Activated CD4-positive, alpha-beta T cell treated with anti-CD3 and anti-CD28 coated beads, Interleukin-2, amount 10 ng/mL, durations not matched to agents 7 days and 5 days (primary cell): Measurements from ENCODE around the gene CD180. TPM values are rescaled to one million over a fixed set of nuclear protein-coding genes. Genes with fewer than 3 reads are reported as not detected.

Experiments used
- CTCF ChIA-PET: fragments of 350-600 bp; sonication (Branson Sonifier 250); formaldehyde crosslinking; loops from one replicate; lab custom pipeline; 2021; ENCODE audit warnings: antibody characterized with exemption; lab: Charles Lee
- POLR2A ChIA-PET: fragments of 350-600 bp; sonication (Branson Sonifier 250); formaldehyde crosslinking; loops from one replicate; lab custom pipeline; 2021; ENCODE audit warnings: antibody characterized with exemption; lab: Charles Lee
- DNase-seq: peaks from one replicate; pipeline ENCODE4 v3.0.0-alpha.2; 2020
- H3K27ac Mint-ChIP-seq: one replicate; pipeline ENCODE4 v1.8.0; 2021; ENCODE audit warnings: mild to moderate bottlenecking, moderate library complexity, mixed read lengths
- H3K27me3 Mint-ChIP-seq: one replicate; pipeline ENCODE4 v1.8.0; 2021; ENCODE audit warnings: mixed read lengths
- H3K36me3 Mint-ChIP-seq: one replicate; pipeline ENCODE4 v1.8.0; 2021; ENCODE audit warnings: low read depth, mixed read lengths
- H3K4me1 Mint-ChIP-seq: one replicate; pipeline ENCODE4 v1.8.0; 2021; ENCODE audit warnings: mixed read lengths
- H3K4me3 Mint-ChIP-seq: one replicate; pipeline ENCODE4 v1.8.0; 2021; ENCODE audit warnings: mild to moderate bottlenecking, moderate library complexity, mixed read lengths
- H3K9me3 Mint-ChIP-seq: one replicate; pipeline ENCODE4 v1.8.0; 2021; ENCODE audit warnings: mixed read lengths
- total RNA-seq, 2 experiments: library from RNA; stranded (reverse); gene quantifications; one replicate each; pipeline ENCODE4 v1.2.3, GENCODE V29; 2021

CD180 gene
- total RNA-seq, 2 experiments from 2014 or later = 0.17 TPM

DNA sequence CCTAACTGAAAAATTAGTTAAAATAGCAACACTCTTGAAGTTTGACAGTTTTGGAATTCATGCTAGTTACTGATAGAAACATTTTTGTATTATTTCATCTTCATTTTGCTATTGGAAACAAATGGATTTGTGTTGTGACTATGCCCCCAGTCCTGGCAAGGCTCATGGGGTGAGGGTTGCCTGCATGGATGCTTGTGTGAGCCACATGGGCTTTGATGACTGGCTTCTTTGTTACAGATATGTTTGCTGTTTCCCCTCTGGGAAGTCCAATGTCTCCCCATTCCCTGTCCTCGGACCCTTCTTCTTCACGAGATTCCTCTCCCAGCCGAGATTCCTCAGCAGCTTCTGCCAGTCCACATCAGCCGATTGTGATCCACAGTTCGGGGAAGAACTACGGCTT is 44.2 kb downstream of the CD180 start:
- ChIA-PET CTCF (interaction anchor here (0.8 to 1.2 kb wide), 2 partner anchors 57 to 115 kb away, joined by 3 read pairs; no protein-coding TSS in a partner anchor), POLR2A (no interaction called here)
- Mint-ChIP-seq H3K27ac (no peak overlapping the region), H3K9me3 (no peaks in the 10 kb centered on the region), H3K36me3 (peaks cover 43% of the 10 kb centered on the region), H3K4me3 (no peak overlapping the region), H3K4me1 (peaks cover 19% of the 10 kb centered on the region), H3K27me3 (no peaks in the 10 kb centered on the region)
- no peak for DNase-seq

GRCh38 chr5:67149951-67150523 is 46.6 kb downstream of the CD180 start:
- H3K27me3 Mint-ChIP-seq = no peaks in the 10 kb centered on the region
- POLR2A ChIA-PET = no interaction called here

GRCh38 chr5:67149057-67149950 is 47.3 kb downstream of the CD180 start:
- peaks cover 6% of the 10 kb centered on the region for H3K4me1 Mint-ChIP-seq

More at GRCh38 chr5:67149951-67150523, 46.6 kb downstream of the CD180 start:
- Mint-ChIP-seq H3K4me1 (peaks cover 6% of the 10 kb centered on the region), H3K36me3 (peaks cover 47% of the 10 kb centered on the region), H3K4me3 (no peak overlapping the region), H3K27ac (no peak overlapping the region), H3K9me3 (no peaks in the 10 kb centered on the region)
- no peak for DNase-seq
- CTCF ChIA-PET = interaction anchor here (1.0 to 1.1 kb wide), 2 partner anchors 15 to 343 kb away, joined by 3 read pairs; no protein-coding TSS in a partner anchor

DNA sequence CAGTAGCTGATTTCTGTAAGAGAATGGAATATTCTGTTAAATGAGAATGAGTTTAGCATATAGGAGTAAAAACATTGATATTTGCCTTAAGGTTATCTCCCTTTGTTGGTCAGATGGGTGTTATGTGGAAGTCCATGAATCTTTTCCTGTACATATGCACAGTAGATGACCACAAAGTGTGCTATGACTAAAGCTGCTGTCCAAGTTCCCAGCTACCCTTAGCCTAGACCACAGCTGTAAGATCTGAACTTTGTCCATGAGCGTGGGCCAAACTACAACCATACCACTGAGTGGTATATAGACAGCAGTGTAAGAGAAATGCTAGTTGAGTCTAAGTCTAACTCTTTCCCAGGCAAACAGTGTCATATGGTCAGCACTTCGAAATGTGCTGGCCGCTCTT is 48.8 kb downstream of the CD180 start:
- Mint-ChIP-seq H3K9me3 (no peaks in the 10 kb centered on the region), H3K36me3 (peaks cover 53% of the 10 kb centered on the region), H3K4me3 (no peak overlapping the region), H3K27me3 (no peaks in the 10 kb centered on the region), H3K27ac (no peak overlapping the region), H3K4me1 (peaks cover 6% of the 10 kb centered on the region)
- CTCF ChIA-PET = interaction anchor here (0.5 to 2.5 kb wide), 2 partner anchors 9 to 60 kb away, joined by 3 to 12 read pairs; no protein-coding TSS in a partner anchor
- POLR2A ChIA-PET = interaction anchor here (0.6 kb wide), 1 partner anchor 148 kb away, joined by 3 read pairs; no protein-coding TSS in a partner anchor
- no peak for DNase-seq

More at GRCh38 chr5:67149057-67149950, 47.3 kb downstream of the CD180 start:
- no peaks in the 10 kb centered on the region for H3K9me3 Mint-ChIP-seq
- CTCF ChIA-PET = interaction anchor here (1.0 to 1.1 kb wide), 2 partner anchors 16 to 342 kb away, joined by 3 read pairs; no protein-coding TSS in a partner anchor
- no peaks in the 10 kb centered on the region for H3K27me3 Mint-ChIP-seq
- POLR2A ChIA-PET = no interaction called here
- no peak overlapping the region for H3K27ac Mint-ChIP-seq
- H3K36me3 Mint-ChIP-seq = peaks cover 48% of the 10 kb centered on the region
- DNase-seq = no peak
- H3K4me3 Mint-ChIP-seq = no peak overlapping the region

GRCh38 chr5:67146981-67147380 is 49.6 kb downstream of the CD180 start:
- peaks cover 6% of the 10 kb centered on the region for H3K4me1 Mint-ChIP-seq
- ChIA-PET POLR2A (interaction anchor here (0.6 kb wide), 1 partner anchor 149 kb away, joined by 3 read pairs; no protein-coding TSS in a partner anchor), CTCF (interaction anchor here (2.5 kb wide), 1 partner anchor 10 kb away, joined by 12 read pairs; no protein-coding TSS in a partner anchor)
- H3K27ac Mint-ChIP-seq = no peak overlapping the region
- H3K27me3 Mint-ChIP-seq = no peaks in the 10 kb centered on the region
- H3K4me3 Mint-ChIP-seq = no peak overlapping the region
- no peak for DNase-seq
- peaks cover 57% of the 10 kb centered on the region for H3K36me3 Mint-ChIP-seq
- H3K9me3 Mint-ChIP-seq = no peaks in the 10 kb centered on the region

- Mint-ChIP-seq H3K4me3 (no peak overlapping the region), H3K9me3 (no peaks in the 10 kb centered on the region), H3K27me3 (no peaks in the 10 kb centered on the region), H3K27ac (no peak overlapping the region), H3K36me3 (peaks cover 58% of the 10 kb centered on the region), H3K4me1 (peaks cover 6% of the 10 kb centered on the region)
- DNase-seq = no peak
- ChIA-PET CTCF (interaction anchor here (2.5 kb wide), 1 partner anchor 10 kb away, joined by 12 read pairs; no protein-coding TSS in a partner anchor), POLR2A (no interaction called here)
These were observed 50.0 kb downstream of the CD180 start for GRCh38 chr5:67146574-67146973.

- peaks cover 45% of the 10 kb centered on the region for H3K36me3 Mint-ChIP-seq
- no peak overlapping the region for H3K27ac Mint-ChIP-seq
- H3K27me3 Mint-ChIP-seq = no peaks in the 10 kb centered on the region
- H3K4me1 Mint-ChIP-seq = peaks cover 1% of the 10 kb centered on the region
- no peaks in the 10 kb centered on the region for H3K9me3 Mint-ChIP-seq
- DNase-seq = no peak
- POLR2A ChIA-PET = no interaction called here
- H3K4me3 Mint-ChIP-seq = no peak overlapping the region
- CTCF ChIA-PET = interaction anchor here (0.5 to 1.1 kb wide), 2 partner anchors 15 to 700 kb away, joined by 3 read pairs; no protein-coding TSS in a partner anchor
These were observed 52.4 kb downstream of the CD180 start for GRCh38 chr5:67144183-67144639.

DNA sequence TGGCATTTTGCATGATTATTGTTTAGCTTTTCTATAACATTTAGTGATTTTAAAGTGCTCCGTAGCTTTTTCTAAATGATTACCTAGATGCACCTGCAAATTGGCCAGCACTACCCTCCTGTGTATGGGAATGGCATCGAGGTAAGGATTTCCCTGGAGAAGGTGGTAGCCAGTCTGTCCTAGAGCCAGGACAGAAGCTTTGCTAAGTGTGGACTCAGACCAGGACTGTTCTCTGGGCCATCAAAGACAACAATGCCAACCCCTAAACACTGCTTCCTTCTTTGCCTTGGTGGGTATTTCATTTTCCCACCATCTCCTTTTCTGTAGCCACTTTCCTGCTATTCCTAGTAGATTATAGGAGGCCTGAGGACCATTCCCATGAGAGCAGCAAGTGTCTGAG is 53.0 kb downstream of the CD180 start:
- no peak for DNase-seq
- Mint-ChIP-seq H3K36me3 (peaks cover 47% of the 10 kb centered on the region), H3K27me3 (no peaks in the 10 kb centered on the region), H3K9me3 (no peaks in the 10 kb centered on the region), H3K4me1 (no peaks in the 10 kb centered on the region), H3K27ac (no peak overlapping the region), H3K4me3 (no peak overlapping the region)
- CTCF ChIA-PET = interaction anchor here (0.6 to 0.9 kb wide), 3 partner anchors 54 to 1841 kb away, joined by 3 to 4 read pairs (median 3); no protein-coding TSS in a partner anchor
- POLR2A ChIA-PET = no interaction called here

DNA sequence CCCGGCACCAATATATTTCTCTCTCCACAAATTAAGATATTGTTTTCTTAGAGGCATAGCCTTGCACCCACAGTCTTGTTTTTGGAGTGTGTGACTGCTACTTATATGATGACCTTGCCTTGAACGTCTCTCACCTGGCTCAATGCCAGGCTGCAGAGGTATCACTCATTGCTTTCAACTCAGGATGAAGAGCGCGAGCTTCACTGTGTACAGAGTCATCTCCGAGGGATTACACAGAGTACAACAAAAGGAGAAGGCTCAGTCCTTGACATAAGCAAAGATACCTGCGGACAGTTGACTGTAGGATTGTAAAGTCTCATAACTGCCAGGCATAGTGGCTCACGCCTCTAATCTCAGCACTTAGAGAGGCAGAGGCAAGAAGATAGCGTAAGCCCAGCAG is 53.8 kb downstream of the CD180 start:
- no peak overlapping the region for H3K4me3 Mint-ChIP-seq
- H3K9me3 Mint-ChIP-seq = no peaks in the 10 kb centered on the region
- H3K36me3 Mint-ChIP-seq = peaks cover 47% of the 10 kb centered on the region
- H3K4me1 Mint-ChIP-seq = no peaks in the 10 kb centered on the region
- no peak overlapping the region for H3K27ac Mint-ChIP-seq
- no peaks in the 10 kb centered on the region for H3K27me3 Mint-ChIP-seq
- ChIA-PET POLR2A (no interaction called here), CTCF (interaction anchor here (0.6 to 1.0 kb wide), 3 partner anchors 15 to 1842 kb away, joined by 3 read pairs; no protein-coding TSS in a partner anchor)
- DNase-seq = no peak

DNA sequence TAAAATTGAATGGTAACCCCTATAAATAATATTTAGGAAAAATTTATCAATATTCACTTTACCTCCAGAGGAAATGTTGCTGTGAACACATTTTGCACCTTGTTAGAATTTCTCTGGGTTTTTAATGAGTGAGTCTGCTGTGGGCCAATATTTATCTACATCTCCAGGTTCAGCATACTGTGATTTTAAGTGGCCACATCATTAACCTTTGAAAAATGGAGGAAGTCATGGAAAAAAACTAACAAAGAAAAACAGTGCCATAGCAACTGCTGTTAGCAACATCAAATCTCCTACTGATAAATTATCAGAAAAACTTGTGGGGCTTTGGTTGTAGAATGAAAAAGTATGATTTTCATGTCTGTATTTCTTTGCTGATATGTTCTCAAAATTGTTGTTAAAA is 55.0 kb downstream of the CD180 start:
- DNase-seq = no peak
- Mint-ChIP-seq H3K4me1 (no peaks in the 10 kb centered on the region), H3K4me3 (no peak overlapping the region), H3K27me3 (no peaks in the 10 kb centered on the region), H3K27ac (no peak overlapping the region), H3K9me3 (no peaks in the 10 kb centered on the region), H3K36me3 (peaks cover 42% of the 10 kb centered on the region)
- ChIA-PET CTCF (no interaction called here), POLR2A (no interaction called here)

GRCh38 chr5:67140413-67140812 is 56.2 kb downstream of the CD180 start:
- ChIA-PET CTCF (interaction anchor here (1.0 kb wide), 1 partner anchor 42 kb away, joined by 3 read pairs; no protein-coding TSS in a partner anchor), POLR2A (no interaction called here)
- Mint-ChIP-seq H3K4me1 (no peaks in the 10 kb centered on the region), H3K27ac (no peak overlapping the region), H3K9me3 (no peaks in the 10 kb centered on the region), H3K36me3 (peaks cover 43% of the 10 kb centered on the region), H3K4me3 (no peak overlapping the region), H3K27me3 (no peaks in the 10 kb centered on the region)
- DNase-seq = no peak

DNA sequence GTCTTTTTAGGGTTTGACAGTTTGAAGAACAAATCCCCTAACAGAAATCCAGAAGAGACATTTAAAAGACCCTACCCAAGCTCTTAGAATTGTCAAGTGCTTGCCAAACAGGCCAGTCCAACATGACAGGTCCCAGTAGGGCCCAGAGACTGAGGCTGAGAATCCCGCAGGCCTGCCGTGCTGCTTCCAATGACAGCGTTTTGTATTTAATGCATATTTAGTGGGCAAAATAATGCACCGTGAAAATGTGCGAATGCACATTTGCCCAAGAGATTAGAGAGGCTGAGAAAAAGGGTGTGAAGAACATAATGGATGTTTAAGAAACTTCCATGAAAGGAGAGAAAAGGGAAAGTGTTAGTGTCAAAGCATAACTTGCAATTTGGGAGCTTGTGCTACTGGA is 57.6 kb downstream of the CD180 start:
- no peaks in the 10 kb centered on the region for H3K4me1 Mint-ChIP-seq
- no peak overlapping the region for H3K4me3 Mint-ChIP-seq
- H3K9me3 Mint-ChIP-seq = no peaks in the 10 kb centered on the region
- ChIA-PET POLR2A (no interaction called here), CTCF (interaction anchor here (0.9 to 1.0 kb wide), 2 partner anchors 27 kb away, joined by 3 to 5 read pairs; no protein-coding TSS in a partner anchor)
- H3K27ac Mint-ChIP-seq = no peak overlapping the region
- peaks cover 42% of the 10 kb centered on the region for H3K36me3 Mint-ChIP-seq
- no peak for DNase-seq
- no peaks in the 10 kb centered on the region for H3K27me3 Mint-ChIP-seq
